ENCODE results near the gene RGCC. TPM values are rescaled to one million over a fixed set of nuclear protein-coding genes. Genes with fewer than 3 reads are reported as not detected.

Gene RGCC
- total RNA-seq, 1 donor from 2014 or later = 184 TPM

GRCh38 chr13:41411522-41411921 is 45.8 kb upstream of the RGCC start:
- H3K4me3 ChIP-seq = no peak overlapping the region
- TF ChIP-seq, protein P1, sequence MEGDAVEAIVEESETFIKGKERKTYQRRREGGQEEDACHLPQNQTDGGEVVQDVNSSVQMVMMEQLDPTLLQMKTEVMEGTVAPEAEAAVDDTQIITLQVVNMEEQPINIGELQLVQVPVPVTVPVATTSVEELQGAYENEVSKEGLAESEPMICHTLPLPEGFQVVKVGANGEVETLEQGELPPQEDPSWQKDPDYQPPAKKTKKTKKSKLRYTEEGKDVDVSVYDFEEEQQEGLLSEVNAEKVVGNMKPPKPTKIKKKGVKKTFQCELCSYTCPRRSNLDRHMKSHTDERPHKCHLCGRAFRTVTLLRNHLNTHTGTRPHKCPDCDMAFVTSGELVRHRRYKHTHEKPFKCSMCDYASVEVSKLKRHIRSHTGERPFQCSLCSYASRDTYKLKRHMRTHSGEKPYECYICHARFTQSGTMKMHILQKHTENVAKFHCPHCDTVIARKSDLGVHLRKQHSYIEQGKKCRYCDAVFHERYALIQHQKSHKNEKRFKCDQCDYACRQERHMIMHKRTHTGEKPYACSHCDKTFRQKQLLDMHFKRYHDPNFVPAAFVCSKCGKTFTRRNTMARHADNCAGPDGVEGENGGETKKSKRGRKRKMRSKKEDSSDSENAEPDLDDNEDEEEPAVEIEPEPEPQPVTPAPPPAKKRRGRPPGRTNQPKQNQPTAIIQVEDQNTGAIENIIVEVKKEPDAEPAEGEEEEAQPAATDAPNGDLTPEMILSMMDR (IDR thresholded peaks at IDR 0.05) = peak in 2 of 3 experiments; percentile 27
- intact Hi-C loops (cut with DNase I) = no loop called here
- no peaks in the 10 kb centered on the region for H3K4me1 ChIP-seq
- H3K9me3 ChIP-seq = no peaks in the 10 kb centered on the region
- no peak overlapping the region for H3K27ac ChIP-seq
- no peak for DNase-seq (ENCODE audit: low spot score in 2 of 2)
- H3K36me3 ChIP-seq = no peaks in the 10 kb centered on the region
- no peaks in the 10 kb centered on the region for H3K27me3 ChIP-seq

DNA sequence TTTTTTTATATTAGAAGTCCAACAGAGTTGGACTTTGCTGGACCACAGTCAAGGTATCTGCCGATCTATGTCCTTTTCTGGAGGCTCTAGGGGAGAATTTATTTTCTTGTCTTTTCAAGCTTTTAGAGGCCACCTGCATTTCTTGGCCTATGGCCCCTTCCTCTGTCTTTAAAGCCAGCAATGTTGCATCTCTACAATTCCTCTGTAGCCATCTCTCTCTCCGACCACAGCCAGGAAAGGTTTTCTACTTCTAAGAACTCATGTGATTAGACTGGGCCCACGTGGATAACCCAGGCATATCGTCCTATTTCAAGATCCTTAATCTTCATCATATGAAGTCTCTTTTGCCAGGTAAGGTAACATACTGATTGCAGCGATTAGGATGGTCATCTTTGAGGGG is 43.5 kb upstream of the RGCC start:
- no peaks in the 10 kb centered on the region for H3K36me3 ChIP-seq
- no peak for DNase-seq (ENCODE audit: low spot score in 2 of 2)
- H3K27me3 ChIP-seq = no peaks in the 10 kb centered on the region
- no peak overlapping the region for H3K27ac ChIP-seq
- TF ChIP-seq, protein P1 (IDR thresholded peaks at IDR 0.05) = no peak
- no peak overlapping the region for H3K4me3 ChIP-seq
- intact Hi-C loops (cut with DNase I) = loop anchor here (2.0 kb wide), 1 partner anchor 239 kb away; no protein-coding TSS in a partner anchor
- no peaks in the 10 kb centered on the region for H3K9me3 ChIP-seq
- H3K4me1 ChIP-seq = no peaks in the 10 kb centered on the region

DNA sequence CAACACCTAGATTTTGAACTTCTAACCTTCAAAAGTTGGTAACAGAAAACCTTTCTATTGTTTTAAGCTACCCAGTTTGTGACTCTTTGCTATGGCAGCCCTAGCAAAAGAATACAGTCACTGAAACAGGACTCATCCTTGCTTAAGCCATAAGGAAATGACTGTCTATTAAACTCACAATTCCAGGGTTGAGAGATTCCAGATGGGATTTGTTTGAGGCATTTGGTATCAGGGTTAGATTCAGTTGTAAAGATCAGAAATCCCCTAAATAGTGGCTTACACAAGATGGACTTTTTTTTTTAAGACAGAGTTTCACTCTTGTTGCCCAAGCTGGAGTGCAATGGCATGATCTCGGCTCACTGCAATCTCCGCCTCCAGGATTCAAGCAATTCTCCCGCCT is 41.1 kb upstream of the RGCC start:
- no peaks in the 10 kb centered on the region for H3K36me3 ChIP-seq
- TF ChIP-seq, protein P1 (IDR thresholded peaks at IDR 0.05) = no peak
- H3K4me3 ChIP-seq = no peak overlapping the region
- no peaks in the 10 kb centered on the region for H3K27me3 ChIP-seq
- H3K27ac ChIP-seq = no peak overlapping the region
- H3K4me1 ChIP-seq = no peaks in the 10 kb centered on the region
- DNase-seq (ENCODE audit: low spot score in 2 of 2) = no peak
- intact Hi-C loops (cut with DNase I) = no loop called here
- H3K9me3 ChIP-seq = no peaks in the 10 kb centered on the region

DNA sequence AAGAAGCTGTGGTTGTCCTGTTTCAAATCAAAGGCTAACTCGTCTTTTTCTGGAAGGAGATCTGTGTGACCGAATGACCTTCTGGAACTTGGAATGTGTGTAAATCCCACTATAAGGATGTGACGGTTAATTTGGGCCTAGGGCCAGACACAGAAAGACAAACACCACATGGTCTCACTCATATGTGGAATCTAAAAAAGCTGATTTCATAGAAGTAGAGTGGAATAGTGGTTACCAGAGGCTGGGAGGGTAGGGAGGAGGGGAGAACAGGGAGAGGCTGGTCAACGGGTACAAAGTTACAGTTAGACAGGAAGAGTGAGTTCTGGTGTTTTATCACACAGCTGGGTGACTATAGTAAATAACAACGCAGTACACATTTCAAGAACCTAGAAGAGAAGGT is 39.3 kb upstream of the RGCC start:
- H3K36me3 ChIP-seq = no peaks in the 10 kb centered on the region
- no peaks in the 10 kb centered on the region for H3K9me3 ChIP-seq
- no peaks in the 10 kb centered on the region for H3K4me1 ChIP-seq
- intact Hi-C loops (cut with DNase I) = no loop called here
- no peak overlapping the region for H3K4me3 ChIP-seq
- H3K27me3 ChIP-seq = no peaks in the 10 kb centered on the region
- DNase-seq (ENCODE audit: low spot score in 2 of 2) = no peak
- no peak overlapping the region for H3K27ac ChIP-seq
- TF ChIP-seq, protein P1 (IDR thresholded peaks at IDR 0.05) = no peak

DNA sequence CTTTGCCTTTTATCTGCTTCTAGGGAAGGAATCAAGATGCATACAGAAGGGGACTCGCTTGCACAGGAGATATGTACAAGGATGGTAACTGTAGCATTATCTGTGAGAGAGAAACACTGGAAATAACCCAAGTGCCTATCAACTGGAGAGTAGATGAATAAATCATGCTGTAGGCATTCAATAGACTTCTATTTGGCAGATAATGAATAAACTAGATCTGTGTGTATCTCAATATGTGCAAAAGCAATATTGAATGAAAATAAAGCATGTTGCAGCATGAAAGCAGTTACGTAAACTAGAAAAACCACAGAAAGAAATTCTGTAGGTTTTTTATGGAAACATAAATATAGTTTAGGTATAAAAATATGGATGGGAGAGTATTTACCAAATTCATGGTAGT is 38.6 kb upstream of the RGCC start:
- Histone ChIP-seq H3K4me3 (no peak overlapping the region), H3K9me3 (no peaks in the 10 kb centered on the region), H3K36me3 (no peaks in the 10 kb centered on the region), H3K27me3 (no peaks in the 10 kb centered on the region), H3K4me1 (no peaks in the 10 kb centered on the region), H3K27ac (no peak overlapping the region)
- no peak for DNase-seq (ENCODE audit: low spot score in 2 of 2)
- intact Hi-C loops (cut with DNase I) = no loop called here
- TF ChIP-seq, protein P1 (IDR thresholded peaks at IDR 0.05) = no peak

DNA sequence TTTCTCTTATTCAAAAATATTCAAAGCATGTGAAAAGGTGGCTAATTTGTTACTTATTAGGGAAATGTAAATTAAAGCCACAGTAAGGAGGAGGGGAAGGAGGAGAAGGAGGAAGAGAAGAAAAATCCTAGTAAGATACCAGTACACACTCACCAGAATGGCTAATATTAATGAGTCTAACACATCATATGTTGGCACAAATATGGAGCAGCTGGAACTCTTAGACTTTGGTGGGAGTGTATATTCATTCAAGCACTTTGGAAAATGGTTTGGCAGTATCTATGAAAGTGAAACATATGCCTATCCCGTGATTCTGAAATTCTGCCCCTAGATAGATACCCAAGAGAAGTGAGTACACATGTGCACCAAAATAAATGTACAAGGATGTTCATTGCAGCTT is 38.1 kb upstream of the RGCC start:
- Histone ChIP-seq H3K9me3 (no peaks in the 10 kb centered on the region), H3K36me3 (no peaks in the 10 kb centered on the region), H3K4me3 (no peak overlapping the region), H3K27me3 (no peaks in the 10 kb centered on the region), H3K27ac (no peak overlapping the region), H3K4me1 (no peaks in the 10 kb centered on the region)
- TF ChIP-seq, protein P1 (IDR thresholded peaks at IDR 0.05) = no peak
- intact Hi-C loops (cut with DNase I) = no loop called here
- DNase-seq (ENCODE audit: low spot score in 2 of 2) = no peak
